H1 (cell line): ENCODE results near the gene TMEM89. TPM values are rescaled to one million over a fixed set of nuclear protein-coding genes. Genes with fewer than 3 reads are reported as not detected.

Experiments used
- CHD7 ChIP-seq: fragments of 300-600 bp; sonication (generic); IDR thresholded peaks from 2 replicates; pipeline ENCODE4 v1.7.1; 2012; ENCODE audit warnings: low read length, moderate library complexity, mild to moderate bottlenecking, inconsistent platforms; ENCODE audit not compliant: insufficient replicate concordance
- CTBP2 ChIP-seq: IDR thresholded peaks from 2 replicates; pipeline ENCODE4 v1.7.0; 2011; ENCODE audit warnings: borderline replicate concordance, mild to moderate bottlenecking, moderate library complexity, mixed read lengths, low read length; ENCODE audit not compliant: insufficient read depth, insufficient read length
- CTCF ChIP-seq, 3 experiments: IDR thresholded peaks; 1 replicate in 2 of 3; 2 replicates in 1 of 3; pipeline versions ENCODE4 v1.5.1 to v1.6.1; 2011; ENCODE audit warnings: low read length in 3 of 3, mild to moderate bottlenecking in 3 of 3, inconsistent platforms in 2 of 3, low read depth in 1 of 3, moderate library complexity in 1 of 3; ENCODE audit not compliant: insufficient read depth in 1 of 3; ENCODE audit errors: control extremely low read depth in 1 of 3
- EP300 ChIP-seq, 2 experiments: IDR thresholded peaks; 1 replicate in 1 of 2; 2 replicates in 1 of 2; pipeline ENCODE4 v1.6.1; 2011 to 2012; ENCODE audit warnings: low read depth in 2 of 2, low read length in 2 of 2, mild to moderate bottlenecking in 2 of 2, borderline replicate concordance in 1 of 2, inconsistent platforms in 1 of 2, moderate library complexity in 1 of 2
- SP1 ChIP-seq: IDR thresholded peaks from 2 replicates; pipeline ENCODE4 v1.6.1; 2011; ENCODE audit warnings: low read depth, low read length
- SRF ChIP-seq: IDR thresholded peaks from 2 replicates; pipeline ENCODE4 v1.6.1; 2011; ENCODE audit warnings: mild to moderate bottlenecking, low read depth, low read length, moderate library complexity
- TAF1 ChIP-seq: IDR thresholded peaks from 2 replicates; pipeline ENCODE4 v1.6.1; 2011; ENCODE audit warnings: mild to moderate bottlenecking, low read depth, low read length
- polyA plus RNA-seq, 7 experiments: library from polyadenylated mRNA; depleted of rRNA in 3 of 7; stranded (reverse) in 5 of 7; unstranded in 2 of 7; fragments of >200 nt in 5 of 7; fragments of 200-250 nt in 2 of 7; gene quantifications; 1 replicate in 5 of 7; 2 replicates in 1 of 7; 4 replicates in 1 of 7; pipeline versions ENCODE4 v1.2.1 to v1.2.3, GENCODE V29; 2011 to 2013; ENCODE audit warnings: missing spikeins in 2 of 7, mixed read lengths in 2 of 7
- total RNA-seq: library from RNA; stranded (reverse); fragmentation: NEBNext Ultra II Directional; extraction: Animal tissue kit (Norgen Biotek cat#: 25700); gene quantifications from 2 replicates; pipeline ENCODE4 v1.2.1, GENCODE V29; 2021

The TMEM89 gene
- total and polyA plus RNA-seq, 2 of the 8 experiments (the other 6 are each of a cell fraction or from before 2014, with no cell fraction given), result not detected

DNA sequence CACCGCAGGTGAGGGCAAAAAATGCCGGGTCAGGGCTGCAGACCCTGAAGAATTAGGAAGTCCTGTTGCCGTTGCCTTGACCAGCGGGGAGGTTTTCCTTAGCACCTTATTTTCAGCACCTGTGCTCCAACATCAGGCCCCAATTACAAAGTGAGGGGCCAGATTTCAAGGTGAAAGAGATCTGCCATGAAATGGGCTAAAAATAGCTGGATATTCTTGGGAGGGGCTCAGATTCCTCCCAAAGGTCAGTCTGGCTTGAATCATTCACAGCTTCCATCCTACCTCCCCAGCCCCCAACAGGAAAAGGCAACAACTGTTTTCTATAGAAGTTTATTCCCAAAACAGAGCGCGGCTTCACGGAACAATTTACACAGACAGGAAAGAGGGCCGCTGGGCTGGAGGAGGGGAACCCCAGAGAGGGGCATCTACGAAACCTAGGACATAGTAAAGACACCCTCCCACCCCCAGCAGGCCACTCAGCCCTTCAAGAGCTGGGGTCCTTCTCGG lies 14.6 kb upstream of the TMEM89 start (continued):
- TF ChIP-seq CHD7 (no peak), EP300 (IDR thresholded peaks at IDR 0.05; ENCODE audit: borderline replicate concordance in 1 of 2, low read depth in 2 of 2, low read length in 2 of 2) (no peak), TAF1 (no peak), CTBP2 (no peak), SRF (no peak), SP1 (no peak), CTCF (IDR thresholded peaks at IDR 0.05; ENCODE audit: control extremely low read depth in 1 of 3, insufficient read depth in 1 of 3, low read depth in 1 of 3, low read length in 3 of 3) (no peak)
